SH-SY5Y (cell line): ENCODE data around the gene CD59.

ENCODE experiments used
- GATA2 ChIP-seq: IDR thresholded peaks from 2 replicates; pipeline ENCODE4 v1.6.1; 2011; ENCODE audit warnings: mild to moderate bottlenecking, low read depth, low read length
- GATA3 ChIP-seq: IDR thresholded peaks from 2 replicates; pipeline ENCODE4 v1.6.1; 2011; ENCODE audit warnings: low read depth, mild to moderate bottlenecking, low read length, moderate library complexity

GRCh38 chr11:33735271-33736147 is 714 bp downstream of the CD59 start:
- TF ChIP-seq GATA2 (no peak), GATA3 (no peak)
